ENCODE measurements around the gene ADCK1.

DNA sequence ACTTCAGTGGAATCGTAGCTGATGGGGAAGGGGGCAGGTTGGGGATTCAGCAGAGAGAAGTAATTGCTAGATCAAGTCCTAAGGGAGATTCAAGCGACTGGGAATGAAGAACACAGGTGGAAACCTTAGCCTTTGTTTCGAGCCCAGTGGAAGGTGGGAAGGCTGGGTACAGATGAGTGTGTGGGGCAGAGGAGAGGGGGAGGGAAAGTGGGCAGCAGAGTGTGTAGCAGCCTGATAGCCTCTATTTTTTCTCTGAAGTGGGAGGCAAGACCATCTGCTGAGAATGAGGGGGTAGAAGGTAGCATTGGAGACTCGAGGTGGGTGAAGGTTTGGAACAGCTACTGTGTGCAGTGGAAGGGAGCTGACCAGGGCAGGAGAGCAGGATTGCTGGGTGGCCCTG lies 91.0 kb downstream of the ADCK1 start:
- TF ChIP-seq CTCF (IDR thresholded peaks at IDR 0.05) (no peak), POLR2A (IDR thresholded peaks at IDR 0.05) (no peak)

Data from Peyer's patch (tissue), 4 donors.